VCaP (cell line): ENCODE data around the gene TUBGCP5.

Experiments used
- H3K27ac ChIP-seq: fragments of 450-650 bp; 2 replicates; pipeline ENCODE4 v1.5.1; 2017
- CTCF ChIP-seq: fragments of 450-650 bp; conservative IDR thresholded peaks from 2 replicates; pipeline ENCODE4 v1.5.1; 2017; ENCODE audit warnings: mild to moderate bottlenecking, moderate library complexity

TUBGCP5 gene

GRCh38 chr15:23039143-23039916, at the start of gene TUBGCP5:
TSS of gene TUBGCP5 (minus strand) at chr15:23039569. CDS start at chr15:23039543, 26 bp downstream.
- peak; percentile 29; the same call in 1 of the 2 replicates for TF ChIP-seq CTCF

GRCh38 chr15:23083115-23083514, 43.7 kb upstream of the TUBGCP5 start:
- H3K27ac ChIP-seq: no peak overlapping the region; the same call in 1 of the 2 replicates
- TF ChIP-seq CTCF: no peak

More at GRCh38 chr15:23039143-23039916, at the start of gene TUBGCP5:
- H3K27ac ChIP-seq: peak within 1 kb of the TSS; percentile 83

GRCh38 chr15:23081996-23082737, 42.8 kb upstream of the TUBGCP5 start:
- H3K27ac ChIP-seq: peak overlapping the region; percentile 27

GRCh38 chr15:23081271-23081670, 41.9 kb upstream of the TUBGCP5 start:
- TF ChIP-seq CTCF: no peak
- H3K27ac ChIP-seq: no peak overlapping the region

- no peak for TF ChIP-seq CTCF
- no peak overlapping the region for H3K27ac ChIP-seq
Observed at GRCh38 chr15:23079766-23080165, 40.4 kb upstream of the TUBGCP5 start.

- no peak overlapping the region for H3K27ac ChIP-seq
- TF ChIP-seq CTCF: no peak
Observed at GRCh38 chr15:23075927-23076326, 36.6 kb upstream of the TUBGCP5 start.

GRCh38 chr15:23074684-23075083, 35.3 kb upstream of the TUBGCP5 start:
- H3K27ac ChIP-seq: no peak overlapping the region
- no peak for TF ChIP-seq CTCF
